NCI-H2081 (cell line): ENCODE data around the gene UNC45A.
"Not testable (repeated sequence)": the region's sequence is repeated elsewhere in the genome, so short reads cannot be mapped to it uniquely, and the experiment has no call there.

Experiments used
- DNase-seq, 2 experiments: peaks; one replicate each; lab custom pipeline; 2025; lab: John Stamatoyannopoulos, UW

UNC45A gene

DNA sequence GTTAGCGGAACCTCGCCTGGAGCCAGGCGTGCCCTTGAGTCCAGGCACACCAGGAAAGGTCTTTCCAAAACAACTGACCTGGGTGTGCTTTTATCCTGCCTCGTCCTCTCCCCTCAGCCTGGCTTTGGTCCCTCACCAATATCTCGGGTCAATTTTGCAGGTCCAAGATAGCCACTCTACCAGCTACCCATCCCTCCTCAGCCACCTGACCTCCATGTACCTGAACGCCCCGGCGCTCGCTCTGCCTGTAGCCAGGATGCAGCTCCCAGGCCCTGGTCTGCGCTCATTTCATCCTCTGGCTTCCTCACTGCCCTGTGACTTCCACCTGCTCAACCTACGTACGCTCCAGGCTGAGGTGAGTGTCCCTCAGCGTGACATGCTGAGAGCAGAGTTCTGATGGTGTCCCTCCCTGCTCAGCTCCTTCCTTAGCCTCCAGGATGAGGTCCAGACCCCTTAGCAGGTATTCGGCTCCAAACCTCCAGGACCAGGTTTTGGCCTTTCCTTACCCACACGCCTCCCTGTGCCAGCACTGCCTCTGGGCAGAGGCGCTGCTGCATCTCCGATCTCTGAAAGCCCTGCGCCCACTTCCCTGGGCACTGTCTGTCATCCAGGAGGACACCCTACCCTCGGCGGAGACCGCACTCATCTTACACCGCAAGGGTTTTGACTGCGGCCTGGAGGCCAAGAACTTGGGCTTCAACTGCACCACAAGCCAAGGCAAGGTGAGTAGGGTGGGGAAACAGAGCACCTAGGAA, 16.9 kb upstream of the UNC45A start:
- no peak for DNase-seq

DNA sequence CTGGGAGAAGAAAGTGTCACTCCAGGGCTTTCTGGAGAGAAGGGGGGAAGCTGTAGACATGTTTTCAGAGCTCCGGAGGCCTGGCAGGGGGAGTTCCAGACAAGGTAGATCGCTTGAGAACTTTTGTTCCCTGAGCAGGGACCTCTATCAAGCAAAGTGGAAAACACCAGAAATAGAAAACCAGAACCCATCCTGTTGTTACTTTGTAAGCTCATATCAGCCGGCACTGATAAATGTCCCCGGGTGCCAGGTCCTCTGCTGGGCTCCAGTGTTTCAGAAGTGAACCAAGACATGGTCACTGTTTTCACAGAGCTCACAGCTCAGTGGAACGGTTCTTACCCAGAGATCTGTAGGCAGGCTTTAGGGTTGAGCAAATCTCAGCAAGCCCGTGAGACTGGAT, 16.2 kb upstream of the UNC45A start:
- DNase-seq: no peak

DNA sequence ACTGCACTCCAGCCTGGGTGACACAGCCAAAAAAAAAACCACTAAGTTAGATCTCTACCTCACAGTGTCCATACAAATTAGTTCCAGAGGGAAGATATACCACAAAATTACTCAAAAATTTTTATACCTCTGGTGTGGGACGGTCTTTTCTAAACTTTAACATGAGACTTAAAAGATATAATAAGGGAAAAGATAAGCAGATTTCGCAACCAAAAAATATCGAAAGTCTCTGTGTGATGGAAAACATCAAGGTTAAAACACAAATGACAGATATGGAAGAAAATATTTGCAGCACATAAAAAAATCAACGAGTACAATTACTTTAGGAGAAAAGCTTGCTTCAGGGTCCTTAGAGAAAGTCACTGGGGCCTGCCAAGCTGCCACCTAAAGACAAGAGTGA, 13.2 kb upstream of the UNC45A start:
- no peak for DNase-seq

DNA sequence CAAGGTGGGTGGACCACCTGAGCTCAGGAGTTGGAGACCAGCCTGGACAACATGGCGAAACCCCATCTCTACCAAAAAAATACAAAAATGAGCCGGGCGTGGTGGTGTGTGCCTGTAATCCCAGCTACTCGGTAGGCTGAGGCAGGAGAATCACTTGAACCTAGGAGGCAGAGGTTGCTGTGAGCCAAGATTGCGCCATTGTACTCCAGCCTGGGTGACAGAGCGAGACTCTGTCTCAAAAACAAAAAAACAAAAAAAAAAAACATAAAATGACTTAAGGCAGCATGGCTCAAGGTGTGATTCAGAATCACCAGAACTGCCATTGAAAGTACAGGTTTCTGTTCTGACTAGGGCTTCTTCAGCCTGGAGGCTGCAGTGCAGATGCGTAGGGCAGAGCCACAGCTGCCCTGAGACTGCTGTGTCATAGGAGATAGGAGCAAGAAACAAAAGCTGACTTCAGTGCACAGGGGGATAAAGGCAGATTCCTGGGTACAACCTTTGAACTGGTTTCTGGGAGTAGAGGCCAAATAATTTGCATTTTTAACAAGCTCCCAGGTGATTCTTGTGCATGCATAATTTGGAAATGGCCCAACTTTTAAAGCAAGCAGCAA, 12.3 kb upstream of the UNC45A start:
- not testable (repeated sequence) for DNase-seq

DNA sequence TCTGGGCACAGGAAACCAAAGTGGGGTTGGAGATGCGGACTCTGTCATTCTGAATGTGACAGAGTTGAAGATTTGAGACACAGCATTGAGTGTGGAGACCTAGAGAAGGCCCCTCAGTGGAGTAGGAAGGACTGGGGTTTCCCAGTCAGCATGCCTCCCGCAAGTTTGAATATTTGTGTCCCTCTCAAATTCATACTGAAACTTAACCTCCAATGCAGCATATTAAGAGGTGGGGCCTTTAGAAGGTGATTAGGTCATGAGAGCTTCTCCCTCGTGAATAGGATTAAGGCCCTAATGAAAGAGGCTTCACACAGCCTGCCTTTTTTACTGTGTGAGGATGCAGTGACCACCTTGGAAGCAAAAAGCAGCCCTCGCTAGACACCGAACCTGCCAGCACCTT, 10.7 kb upstream of the UNC45A start:
- no peak for DNase-seq

DNA sequence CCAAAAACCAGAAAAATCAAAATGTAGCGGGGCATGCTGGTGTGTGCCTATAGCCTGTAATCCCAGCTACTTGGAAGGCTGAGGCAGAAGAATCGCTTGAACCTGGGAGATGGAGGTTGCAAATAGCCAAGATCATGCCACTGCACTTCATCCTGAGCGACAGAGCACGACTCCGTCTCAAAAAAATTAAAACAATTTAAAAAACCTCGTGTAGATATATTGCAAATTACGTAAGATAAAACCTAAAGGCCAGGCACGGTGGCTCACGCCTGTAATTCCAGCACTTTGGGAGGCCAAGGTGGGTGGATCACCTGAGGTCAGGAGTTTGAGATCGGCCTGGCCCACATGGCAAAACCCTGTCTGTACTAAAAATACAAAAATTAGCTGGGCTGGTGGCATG, 8.3 kb upstream of the UNC45A start:
- DNase-seq: not testable (repeated sequence)

DNA sequence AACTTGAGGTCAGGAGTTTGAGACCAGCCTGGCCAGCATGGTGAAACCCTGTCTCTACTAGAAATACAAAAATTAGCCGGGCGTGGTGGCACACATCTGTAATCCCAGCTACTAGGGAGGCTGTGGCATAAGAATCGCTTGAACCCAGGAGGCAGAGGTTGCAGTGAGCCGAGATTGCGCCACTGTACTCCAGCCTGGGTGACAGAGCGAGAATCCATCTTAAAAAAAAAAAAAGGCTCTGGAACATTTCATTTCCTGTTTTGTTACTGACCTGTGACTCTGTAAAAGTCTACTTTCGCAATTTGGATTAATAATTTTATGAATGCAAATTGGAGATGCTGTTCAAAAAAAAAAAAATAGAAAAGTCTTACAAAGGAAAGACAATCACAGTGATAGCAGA, 7.0 kb upstream of the UNC45A start:
- not testable (repeated sequence) for DNase-seq

DNA sequence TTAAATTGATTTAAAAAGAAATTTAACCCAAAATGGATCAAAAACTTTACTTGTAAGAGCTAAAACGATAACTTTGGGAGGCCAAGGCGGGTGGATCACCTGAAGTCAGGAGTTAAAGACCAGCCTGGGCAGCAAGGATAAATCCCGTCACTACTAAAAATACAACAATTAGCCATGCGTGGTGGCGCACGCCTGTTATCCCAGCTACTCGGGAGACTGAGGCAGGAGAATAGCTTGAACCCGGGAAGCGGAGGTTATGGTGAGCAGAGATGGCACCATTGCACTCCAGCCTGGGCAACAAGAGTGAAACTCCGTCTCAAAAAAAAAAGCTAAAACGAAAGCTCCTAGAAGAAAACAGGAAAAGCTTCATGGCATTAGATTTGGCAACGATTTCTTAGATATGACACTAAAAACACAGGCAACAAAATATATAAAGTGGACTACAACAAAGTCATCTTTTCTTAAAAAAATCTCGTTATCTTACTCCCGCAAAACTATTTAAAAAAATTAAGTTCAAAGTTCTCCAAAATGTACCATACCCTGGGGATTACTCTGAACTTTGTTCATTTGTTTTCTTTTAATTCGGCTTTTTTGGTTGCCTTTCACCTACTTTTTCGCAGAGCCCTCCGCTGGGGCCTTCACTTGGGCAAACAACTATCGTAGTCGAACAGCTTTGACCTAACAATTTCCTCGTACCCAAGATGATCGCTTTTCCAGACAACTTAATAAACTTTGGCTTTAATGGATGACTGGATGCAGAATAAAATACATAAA, 5.7 kb upstream of the UNC45A start:
- no peak for DNase-seq

DNA sequence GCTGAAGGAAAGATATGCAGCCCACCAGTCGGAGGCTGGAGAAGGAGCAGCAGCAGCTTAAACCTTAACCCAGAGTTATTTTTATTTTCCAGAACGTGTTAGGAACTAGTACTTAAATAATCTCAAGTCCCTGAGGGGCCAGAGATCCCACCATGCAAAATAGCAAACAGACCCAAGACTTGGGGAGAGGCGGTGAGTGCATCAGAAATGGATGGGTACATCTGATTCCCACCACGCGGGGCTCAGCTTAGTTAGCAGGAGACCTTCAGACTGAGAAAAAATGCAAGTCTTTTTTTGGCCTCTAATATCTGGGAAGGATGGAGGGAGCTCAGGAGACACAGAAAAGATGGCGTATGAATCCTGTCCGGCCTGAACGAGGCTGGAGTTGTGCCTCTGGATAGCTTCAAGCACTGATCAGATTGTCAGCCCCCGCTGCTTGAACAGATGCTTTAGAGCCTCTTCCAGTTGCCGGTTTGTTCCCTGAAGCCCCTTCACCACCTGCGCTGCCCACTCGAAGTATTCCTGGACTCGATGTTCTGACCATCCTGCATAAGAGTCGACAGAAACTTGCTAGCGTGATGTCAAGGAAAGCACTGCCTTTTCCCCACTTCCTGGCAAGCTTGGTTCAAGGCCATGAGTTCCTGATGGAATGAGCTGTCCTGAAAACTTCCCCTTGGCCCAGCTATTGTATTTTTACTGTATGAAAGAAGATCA, 4.1 kb upstream of the UNC45A start:
- no peak for DNase-seq

DNA sequence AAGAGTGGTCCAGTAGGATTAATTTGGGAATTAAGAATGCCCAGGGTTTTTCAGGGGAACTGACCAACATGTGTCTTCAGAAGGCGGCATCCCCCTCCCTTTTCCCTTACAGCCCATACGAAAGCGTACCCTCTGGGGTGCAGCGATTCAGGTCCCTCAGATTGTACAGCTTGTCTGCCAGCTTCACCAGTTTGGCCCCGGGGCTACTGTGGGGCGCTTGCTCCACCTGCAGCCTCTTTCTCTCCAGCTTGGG, 3.6 kb upstream of the UNC45A start:
- no peak for DNase-seq

DNA sequence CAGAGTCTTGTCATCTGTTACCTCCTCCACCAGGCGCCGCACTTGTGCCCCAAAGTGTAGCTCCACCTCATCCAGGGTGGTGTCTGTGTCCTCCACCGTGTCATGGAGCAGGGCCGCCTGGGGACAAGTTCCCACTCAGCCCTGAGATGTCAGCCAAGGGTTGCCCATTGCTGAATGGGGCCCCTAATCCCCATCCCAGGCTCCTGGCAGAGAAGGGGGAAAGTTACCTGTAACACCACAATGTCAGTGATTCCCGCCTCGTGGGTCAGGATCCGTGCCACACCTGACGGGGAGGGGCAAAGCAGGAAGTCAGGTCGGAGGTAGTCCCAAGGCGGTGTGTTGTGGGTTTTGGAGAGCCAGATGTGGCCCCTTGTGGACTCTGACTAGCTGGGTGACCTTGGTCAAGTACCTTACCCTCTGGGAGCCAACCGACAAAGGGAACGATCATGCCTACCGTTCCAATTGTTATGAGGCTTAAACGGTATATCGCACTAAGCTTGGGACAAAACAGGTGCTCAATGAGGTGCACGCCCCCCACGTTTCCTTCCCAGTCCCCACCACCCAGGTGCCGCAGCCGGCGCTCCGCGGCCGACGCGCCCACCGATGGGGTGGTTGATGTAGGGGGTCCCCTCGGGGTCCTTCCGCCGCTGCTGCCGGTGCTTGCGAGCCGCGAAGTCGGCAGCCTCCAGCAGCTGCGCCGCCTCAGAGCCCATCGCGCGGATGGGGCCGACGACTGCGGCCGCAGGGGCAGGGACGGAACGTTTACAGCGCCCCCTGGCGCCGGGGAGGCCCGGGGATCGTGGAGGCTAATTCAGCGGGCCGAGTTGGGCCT, 3.0 kb upstream of the UNC45A start, which contains the start of gene HDDC3:
HDDC3 (minus strand) TSS at position 722 of the 832 bp plus-strand sequence; CDS start at position 713, 9 bp downstream.
- peak; percentile 85 to 94 for DNase-seq

DNA sequence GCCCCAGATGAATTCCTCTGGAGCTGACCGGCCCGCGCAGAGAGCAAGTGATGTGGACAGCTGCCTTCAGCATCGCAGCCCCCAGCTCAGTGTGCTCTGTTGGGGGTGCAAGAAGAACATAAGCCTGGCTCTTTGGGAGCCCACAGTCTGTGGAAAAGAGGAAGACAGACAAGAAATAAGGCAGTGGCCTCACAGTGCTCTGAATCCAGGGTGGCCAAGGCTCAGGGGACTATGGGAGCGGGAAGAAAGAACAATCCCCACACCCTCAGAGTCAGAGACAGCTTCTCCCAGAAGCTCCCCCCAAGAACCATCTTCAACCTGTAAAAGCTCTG, 2.5 kb upstream of the UNC45A start:
- DNase-seq: no peak

DNA sequence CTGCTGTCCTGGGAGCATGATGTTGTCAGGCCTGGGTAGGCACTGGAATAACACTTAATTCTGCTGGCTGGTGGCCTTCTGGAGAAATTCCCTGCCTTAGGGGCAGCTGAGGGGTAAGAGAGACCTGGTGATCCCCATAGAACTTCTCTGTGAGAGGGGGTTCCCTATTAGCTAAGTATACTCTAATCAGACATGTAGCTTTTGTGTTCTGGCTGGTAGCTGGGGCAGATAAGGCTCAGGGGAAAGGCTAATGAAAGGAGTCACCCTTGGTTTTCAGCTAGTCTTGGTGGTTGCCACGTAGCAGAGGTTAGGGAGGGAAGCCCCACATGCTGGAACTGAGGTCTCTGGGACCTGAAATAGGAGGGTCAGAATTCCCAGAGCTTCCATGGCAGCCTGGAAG, 1.8 kb upstream of the UNC45A start:
- no peak for DNase-seq

DNA sequence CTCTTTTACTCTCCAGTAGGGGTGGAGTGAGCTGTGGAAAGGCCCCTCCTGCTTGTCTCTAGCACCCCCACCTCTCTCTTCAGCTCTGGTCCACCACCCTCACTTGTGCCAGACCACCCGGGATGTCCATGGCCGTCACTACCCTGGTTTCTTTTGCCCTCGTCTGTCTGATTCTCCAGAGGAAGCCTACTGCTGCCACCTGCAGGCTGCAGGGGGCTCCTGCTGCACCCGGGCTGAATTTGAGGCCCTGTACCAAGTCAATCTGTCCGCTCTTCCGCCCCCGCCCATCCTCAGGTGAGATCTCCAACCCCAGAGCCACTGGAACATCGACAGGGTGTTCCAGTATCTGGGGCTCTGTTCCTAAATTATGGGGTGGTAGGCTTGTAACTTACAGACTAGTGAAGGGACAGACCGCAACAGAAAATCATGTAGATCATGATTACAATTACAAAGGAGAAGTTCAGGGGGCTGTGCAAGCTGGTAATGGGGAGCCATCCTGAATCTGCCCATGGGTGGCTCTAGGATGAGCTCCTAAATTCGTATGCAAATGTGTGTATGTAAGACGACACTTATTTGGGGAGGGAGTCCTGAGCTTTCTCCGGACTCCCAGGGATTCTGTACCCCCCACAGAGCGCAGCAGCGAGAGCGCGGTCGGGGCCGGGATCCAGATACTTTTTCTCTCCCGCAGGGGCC, 683 bp upstream of the UNC45A start:
- peak; percentile 92 for DNase-seq

DNA sequence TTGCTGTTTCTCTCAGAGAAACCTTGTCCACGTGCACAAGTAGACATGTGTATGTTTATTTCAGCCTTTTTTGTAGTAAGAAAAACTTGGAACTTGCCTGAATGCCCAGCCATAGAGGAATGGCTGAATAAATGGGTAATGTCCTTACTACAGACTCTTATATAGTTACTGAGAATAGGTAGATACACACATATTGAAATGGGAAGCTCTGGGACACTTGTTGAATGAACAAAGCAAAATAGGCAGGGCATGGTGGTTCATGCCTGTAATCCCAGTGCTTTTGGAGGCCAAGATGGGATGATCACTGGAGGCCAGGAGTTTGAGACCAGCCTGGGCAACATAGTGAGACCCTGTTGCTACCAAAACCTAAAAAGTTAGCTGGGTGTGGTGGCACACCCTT, 1.7 kb downstream of the UNC45A start:
- DNase-seq: no peak

DNA sequence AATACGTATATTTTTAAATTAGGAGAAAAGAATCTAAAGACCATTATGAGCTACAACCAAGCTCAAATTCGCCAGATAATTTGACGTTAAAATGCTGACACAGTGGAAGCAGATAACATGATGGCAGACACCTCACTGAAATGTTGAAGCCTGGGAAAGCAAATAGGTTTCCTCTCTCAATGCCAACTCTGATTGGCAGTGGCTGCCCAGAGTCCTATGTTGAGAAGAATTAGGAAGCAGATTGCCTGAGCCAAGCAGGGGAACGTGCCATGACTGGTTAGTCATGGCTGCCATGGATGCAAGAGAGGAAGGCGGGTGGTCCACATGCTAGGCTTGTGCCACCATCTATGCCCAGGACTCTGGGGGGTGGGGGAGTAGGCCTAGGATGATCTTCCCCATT, 3.2 kb downstream of the UNC45A start:
- DNase-seq: no peak

DNA sequence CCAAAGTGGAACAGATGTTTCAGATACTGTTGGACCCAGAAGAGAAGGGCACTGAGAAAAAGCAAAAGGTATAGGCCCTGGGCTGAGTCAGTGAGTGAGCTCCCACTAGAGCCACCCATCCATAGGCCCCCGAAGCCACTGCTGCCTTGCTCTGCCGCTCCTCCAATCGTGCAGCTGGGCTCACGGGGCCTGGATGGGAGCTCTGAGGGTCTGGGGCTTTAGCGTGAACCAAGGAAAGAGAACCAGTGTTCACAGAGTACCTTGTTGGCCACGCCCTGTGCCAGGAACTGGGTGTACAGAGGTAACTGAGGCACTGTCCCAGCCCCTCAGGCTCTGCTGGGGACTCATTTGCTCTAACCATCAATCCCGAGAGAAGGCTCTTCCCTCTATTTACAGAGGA, 4.7 kb downstream of the UNC45A start:
- DNase-seq: no peak

DNA sequence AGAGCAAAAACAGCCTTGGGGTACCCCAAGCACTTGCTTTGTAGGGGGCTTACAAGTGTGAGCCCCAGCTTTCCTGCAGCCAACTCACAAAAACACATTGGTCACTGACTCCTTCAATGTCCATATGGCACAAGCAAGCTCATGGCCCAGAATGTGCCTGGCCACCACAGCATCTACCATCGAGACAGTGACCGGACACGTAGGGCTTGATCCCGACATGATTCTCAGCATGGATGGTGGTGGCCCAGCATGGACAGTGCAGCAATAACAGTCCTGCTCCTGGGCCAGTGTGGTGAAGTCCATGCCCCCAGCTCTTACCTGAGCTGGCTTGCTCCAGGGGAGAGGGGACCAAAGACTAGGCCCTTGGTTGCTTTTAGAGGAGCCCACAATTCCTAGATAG, 6.0 kb downstream of the UNC45A start:
- DNase-seq: no peak

DNA sequence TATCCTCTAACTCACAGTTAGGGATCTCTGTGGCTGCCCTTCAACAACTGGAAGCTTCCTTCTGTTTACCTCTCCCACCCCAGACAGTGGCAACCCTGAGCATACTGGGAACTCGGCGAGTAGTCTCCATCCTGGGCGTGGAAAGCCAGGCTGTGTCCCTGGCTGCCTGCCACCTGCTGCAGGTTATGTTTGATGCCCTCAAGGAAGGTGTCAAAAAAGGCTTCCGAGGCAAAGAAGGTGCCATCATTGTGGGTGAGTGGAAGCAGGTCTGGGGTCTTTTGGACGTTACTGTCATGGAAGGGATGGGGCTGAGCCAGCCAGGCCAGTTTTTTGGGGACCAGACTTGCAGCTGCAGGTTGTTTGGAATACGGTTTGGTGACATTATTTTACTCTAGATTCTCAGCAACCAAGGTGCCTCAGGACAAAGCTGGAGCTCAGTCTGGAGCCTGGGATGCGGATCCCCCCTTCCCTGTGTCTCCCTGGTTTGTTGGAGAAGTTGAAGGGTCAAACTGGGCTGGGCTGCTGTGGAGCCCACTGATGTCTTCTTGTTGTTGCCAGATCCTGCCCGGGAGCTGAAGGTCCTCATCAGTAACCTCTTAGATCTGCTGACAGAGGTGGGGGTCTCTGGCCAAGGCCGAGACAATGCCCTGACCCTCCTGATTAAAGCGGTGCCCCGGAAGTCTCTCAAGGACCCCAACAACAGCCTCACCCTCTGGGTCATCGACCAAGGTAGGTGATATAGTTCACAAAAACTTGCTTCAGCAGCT, 7.5 kb downstream of the UNC45A start:
- no peak for DNase-seq

DNA sequence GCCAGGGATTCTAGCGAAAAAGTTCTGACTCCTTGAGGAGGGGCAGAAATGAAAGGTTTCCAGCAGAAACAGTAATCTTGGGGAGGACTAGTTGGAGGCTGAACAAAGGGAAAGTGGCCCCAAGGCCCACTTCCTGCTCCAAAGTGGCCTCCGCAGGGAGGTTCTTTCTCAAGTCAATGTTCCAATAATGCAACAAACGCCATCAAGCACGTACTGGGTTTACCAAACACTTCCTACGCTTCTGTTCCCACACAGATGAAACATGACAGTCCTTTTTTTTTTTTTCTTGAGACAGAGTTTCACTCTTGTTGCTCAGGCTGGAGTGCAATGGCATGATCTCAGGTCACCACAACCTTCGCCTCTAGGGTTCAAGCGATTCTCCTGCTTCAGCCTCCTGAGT, 10.0 kb downstream of the UNC45A start:
- no peak for DNase-seq

DNA sequence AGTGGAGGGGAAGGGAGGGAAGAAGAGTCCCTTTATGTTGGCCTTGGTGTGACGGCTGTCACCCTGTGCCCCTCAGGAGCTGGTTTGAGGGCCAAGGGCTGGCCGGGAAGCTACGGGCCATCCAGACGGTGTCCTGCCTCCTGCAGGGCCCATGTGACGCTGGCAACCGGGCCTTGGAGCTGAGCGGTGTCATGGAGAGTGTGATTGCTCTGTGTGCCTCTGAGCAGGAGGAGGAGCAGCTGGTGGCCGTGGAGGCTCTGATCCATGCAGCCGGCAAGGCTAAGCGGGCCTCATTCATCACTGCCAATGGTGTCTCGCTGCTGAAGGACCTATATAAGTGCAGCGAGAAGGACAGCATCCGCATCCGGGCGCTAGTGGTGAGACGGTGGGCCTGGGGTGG, 11.5 kb downstream of the UNC45A start:
- no peak for DNase-seq
